ENCODE measurements around the gene RAPGEF1.
"Not testable (repeated sequence)": the region's sequence is repeated elsewhere in the genome, so short reads cannot be mapped to it uniquely, and the experiment has no call there.

RAPGEF1 gene

DNA sequence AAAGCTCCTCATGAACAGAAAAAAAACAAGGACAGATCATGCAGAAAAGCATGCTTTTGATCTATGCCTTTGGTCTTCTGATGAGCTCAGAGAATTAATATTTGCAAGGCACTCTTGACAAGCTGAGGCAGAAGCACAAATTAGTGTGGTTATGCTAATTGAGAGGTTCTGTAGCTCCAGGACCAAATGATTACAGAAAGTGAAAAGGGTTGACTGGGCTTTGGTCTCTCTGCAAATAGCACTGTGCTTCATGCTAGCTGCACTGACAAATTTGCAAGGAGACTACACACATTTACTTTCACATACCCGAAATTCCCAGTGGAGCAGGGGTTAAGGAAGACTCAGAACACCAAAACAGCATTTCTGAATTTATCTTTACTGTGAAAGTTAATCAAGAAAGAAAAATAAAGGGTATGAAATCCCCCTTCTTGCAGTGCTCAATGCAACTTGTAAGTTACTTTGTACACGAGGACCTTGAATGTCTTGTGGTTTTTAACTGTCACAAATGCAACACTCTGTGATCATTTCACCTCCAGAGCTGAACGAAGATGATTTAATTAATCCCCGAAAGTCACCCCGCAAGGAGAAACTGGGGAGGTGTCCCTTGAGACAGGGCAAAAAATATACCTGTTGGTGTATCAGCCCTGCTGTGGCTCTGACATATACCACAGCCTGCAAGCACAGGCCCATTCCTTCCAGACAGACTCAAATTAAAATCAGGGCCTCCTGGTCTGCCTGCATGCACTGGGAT lies 11.9 kb downstream of the RAPGEF1 start:
- DNase-seq, result no peak

GRCh38 chr9:131727184-131727759 lies 12.6 kb downstream of the RAPGEF1 start:
- DNase-seq, result no peak

- DNase-seq, result no peak
These were observed 15.2 kb downstream of the RAPGEF1 start for GRCh38 chr9:131724683-131725082.

GRCh38 chr9:131723632-131724031 lies 16.2 kb downstream of the RAPGEF1 start:
- DNase-seq, result no peak

DNA sequence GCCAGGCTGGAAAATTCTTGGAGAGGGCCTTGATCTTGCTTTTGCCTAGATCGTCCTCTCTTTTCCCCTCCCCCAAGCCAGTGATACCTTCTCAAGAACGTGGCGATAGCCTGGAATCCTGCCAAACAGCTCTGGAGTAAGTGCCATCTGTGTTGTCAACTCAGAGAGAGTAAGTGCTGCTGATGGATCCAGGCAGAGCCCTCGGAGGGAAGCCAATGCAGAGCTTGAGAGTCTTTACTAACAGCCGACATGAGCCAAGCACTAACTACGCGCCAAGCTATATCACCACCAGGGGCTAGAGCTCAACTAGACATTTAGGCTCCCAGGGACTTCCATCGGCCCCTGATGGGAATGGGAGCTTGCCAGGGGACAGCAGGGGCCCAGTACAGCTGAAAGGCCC lies 17.6 kb downstream of the RAPGEF1 start:
- DNase-seq, result no peak

- no peak for DNase-seq
These were observed 18.8 kb downstream of the RAPGEF1 start for GRCh38 chr9:131721076-131721475.

DNA sequence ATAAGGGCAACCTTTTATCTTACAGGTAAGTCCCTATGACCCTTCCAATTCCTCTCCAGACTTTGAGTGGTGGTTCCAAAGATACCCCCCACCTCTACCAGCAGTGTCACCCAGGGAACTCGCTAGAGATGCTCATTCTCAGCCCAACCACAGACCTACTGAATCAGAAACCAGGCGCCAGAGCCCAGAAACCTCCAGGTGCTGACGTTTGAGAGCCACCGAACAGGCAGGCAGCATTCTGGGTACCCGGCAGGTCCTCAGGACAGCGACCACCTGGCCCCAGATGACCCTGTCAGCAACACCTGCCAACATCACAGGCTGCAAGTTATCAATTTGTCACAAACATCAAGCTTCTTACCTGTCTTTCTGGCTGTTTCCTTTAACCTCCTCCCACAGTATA lies 19.5 kb downstream of the RAPGEF1 start:
- DNase-seq, result no peak

- DNase-seq, result no peak
These were observed 20.5 kb downstream of the RAPGEF1 start for GRCh38 chr9:131719262-131719908.

DNA sequence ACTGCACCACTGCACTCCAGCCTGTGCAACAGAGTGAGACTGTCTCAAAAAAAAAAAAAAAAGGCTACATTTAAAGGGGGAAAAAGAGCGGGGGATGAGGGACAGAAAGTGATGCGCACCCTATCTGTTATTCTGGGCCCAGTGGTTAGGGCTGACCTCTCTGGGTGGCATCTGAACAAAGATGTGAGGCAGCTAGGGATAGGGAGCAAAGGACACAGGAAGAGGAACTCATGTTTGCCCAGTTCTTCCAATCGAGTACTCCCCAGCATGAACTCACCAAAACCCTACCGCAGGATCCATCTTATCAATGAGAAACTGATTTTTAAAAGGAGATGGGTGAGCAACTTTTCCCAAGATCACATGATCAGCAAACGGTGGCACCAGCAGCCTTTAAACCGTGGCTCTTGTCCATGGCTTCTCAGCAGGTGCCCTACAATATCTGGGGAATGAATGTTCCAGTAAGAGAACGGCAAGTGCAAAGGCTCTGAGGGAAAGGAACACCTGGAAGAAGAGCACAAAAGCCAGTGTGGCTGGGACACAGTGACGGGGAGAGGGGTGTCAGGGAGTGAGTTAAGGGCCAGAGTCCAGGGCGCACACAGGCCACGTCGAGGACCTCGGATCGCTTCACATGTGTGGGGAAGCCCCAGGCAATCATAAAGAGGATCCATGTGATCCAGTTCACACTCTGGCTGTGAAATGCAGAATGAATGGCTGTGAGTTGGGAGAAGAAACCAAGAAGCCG lies 22.0 kb downstream of the RAPGEF1 start:
- no peak for DNase-seq

DNA sequence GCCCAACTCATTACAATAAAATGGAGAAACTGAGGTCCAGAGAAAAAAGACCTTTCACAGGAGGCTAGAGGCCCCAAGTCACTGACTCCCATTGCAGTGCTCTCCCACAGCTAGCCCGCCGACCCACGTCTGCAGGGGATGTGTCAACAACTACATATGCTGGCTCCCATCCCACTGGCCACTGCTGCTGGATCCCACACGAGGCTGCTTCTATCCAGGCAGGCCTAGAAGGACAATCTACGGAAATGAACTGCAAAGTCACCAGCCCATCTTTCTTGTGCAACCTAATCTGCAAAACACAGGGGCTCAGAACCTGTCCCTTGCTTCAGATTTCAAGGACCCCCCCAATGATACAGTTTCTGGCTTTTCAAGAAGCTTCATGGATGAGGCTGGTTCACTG lies 24.0 kb downstream of the RAPGEF1 start:
- no peak for DNase-seq

GRCh38 chr9:131714821-131715220 lies 25.1 kb downstream of the RAPGEF1 start:
- no peak for DNase-seq

- DNase-seq, result no peak
These were observed 25.7 kb downstream of the RAPGEF1 start for GRCh38 chr9:131714161-131714646.

GRCh38 chr9:131713016-131713415 lies 26.9 kb downstream of the RAPGEF1 start:
- DNase-seq, result no peak

DNA sequence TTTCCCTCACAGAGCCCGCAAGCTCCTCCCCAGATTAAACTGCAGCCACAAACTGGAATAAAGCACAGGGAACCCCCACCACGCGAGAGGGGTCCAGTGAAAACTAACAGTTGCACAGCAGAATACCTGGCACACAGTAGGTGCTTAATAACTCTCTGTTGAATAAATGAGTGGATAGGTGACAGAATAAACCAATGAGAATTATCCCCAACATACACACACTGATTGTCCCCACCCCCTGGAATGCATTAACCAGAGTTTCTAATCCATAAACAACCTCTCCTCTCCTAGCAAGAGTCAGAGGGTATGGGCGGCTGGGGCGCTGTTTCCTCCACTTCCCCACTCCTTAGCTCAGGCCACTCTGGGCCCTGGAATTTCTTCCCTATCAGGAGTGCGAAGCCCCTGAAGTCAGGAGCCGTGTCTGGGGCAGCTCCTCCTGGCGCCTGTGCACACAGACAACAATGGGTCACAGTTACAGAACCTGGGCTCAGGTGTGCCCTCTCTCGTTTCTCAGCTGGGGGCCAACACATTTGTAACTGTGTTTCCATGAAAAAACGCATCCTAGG lies 27.6 kb downstream of the RAPGEF1 start:
- no peak for DNase-seq

DNA sequence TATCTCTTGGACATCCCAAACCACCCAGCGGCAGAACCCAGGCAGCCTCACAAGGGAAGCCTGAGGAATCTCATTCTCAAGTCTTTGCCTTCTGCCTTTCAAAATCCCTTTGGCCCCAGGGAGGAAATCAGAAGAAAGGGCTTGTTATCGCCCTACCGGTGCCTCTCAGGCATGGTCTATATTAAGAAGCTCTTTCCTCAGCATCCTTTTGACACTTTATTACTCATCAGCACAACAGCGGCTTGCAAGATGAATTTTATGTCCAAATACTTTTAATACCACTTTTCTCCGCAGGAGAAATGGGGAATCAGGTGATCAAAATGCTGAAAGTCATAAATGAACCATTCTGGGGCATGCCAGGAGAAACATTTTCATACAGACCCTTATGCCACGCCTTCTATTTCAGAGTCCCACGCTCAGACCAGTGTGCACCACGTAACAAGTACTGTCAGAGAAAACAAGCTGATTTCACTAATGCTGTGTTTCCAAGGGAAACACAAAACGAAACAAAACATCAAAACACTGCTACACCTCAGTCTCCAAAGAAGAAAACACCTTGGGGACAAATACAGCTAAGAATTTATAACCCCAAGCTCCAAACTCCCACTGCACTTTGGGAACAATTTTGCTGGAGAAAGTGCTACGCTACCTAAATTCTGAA lies 30.0 kb downstream of the RAPGEF1 start:
- no peak for DNase-seq

DNA sequence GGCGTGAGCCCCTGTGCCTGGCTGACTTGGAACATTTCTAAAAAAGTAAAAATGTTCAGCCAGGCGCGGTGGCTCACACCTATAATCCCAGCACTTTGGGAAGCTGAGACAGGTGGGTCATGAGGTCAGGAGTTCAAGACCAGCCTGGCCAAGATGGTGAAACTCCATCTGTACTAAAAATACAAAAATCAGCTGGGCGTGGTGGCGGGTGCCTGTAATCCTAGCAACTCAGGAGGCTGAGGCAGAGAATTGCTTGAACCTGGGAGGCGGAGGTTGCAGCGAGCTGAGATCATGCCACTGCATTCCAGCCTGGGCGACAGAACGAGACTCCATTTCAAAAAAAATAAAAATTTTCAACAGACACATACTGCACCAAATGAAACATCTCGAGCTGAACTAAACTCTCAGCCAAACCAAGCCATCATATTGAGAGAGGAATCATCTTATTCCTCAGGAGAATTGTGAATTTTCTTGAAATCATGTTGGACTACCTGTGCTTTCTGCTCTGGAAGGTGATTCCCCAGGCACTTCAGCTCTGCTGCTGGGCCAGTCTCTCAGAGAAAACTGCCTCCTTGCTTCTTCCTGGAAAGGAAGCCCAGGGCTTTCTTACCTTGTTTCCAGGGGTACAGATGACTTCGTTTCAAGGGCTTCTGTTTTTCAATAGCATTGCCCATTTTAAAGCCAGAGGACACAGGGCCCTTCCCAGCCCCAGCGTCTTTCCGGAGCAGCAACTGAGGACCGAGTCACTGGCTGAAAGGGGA lies 30.7 kb downstream of the RAPGEF1 start:
- not testable (repeated sequence) for DNase-seq

GRCh38 chr9:131708226-131709002 lies 31.5 kb downstream of the RAPGEF1 start:
- DNase-seq, result no peak

DNA sequence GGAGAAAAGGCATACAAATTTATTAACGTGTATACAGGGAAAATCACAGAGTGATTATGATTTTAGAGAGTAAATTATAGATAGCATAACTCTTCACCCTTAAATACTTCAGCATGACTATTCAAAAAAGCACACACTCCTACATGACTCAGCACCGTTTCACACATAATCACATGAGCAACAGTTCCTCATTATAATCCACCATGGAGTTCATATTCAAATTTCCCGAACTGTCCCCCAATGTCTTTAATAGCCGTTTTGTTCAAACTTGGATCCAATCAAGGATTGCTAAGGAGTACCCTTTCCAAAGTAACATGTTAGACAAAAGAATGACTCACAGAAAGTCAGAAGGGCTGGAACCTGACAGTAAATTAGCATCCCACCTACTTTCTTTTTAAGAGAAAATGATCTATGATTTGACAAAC lies 32.1 kb downstream of the RAPGEF1 start:
- no peak for DNase-seq

- DNase-seq, result no peak
These were observed 32.8 kb downstream of the RAPGEF1 start for GRCh38 chr9:131707050-131707449.

- DNase-seq, result no peak
These were observed 33.3 kb downstream of the RAPGEF1 start for GRCh38 chr9:131706608-131706970.

- DNase-seq, result no peak
These were observed 34.9 kb downstream of the RAPGEF1 start for GRCh38 chr9:131704988-131705387.

Data from right hindlimb (tissue), 1 donor.